ENCODE results near the gene NPIPB8. TPM values are rescaled to one million over a fixed set of nuclear protein-coding genes. Genes with fewer than 3 reads are reported as not detected.
"Not testable (repeated sequence)": the region's sequence is repeated elsewhere in the genome, so short reads cannot be mapped to it uniquely, and the experiment has no call there.

The NPIPB8 gene
- total RNA-seq, 2 donors from 2014 or later = 2.7 TPM; not detected in 1

DNA sequence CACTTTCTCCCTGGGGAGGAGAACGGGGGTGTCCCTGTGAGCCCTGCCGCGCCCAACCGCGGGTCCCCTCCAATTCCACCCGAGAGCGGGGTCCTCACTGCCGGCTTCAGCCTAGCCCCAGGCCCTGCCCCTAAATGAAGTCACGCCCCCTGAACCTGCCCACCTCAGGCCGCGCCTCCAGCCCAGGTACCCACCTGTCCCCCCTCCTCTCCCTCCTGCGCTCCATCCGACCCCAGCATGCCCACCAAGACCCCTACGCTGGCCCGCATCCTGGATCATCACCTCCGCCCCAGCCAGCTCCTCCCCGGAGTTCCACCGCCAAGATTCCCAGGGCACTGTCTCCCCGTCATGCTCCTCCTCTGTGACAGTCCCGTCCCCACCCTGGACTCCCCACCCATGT is 36.9 kb upstream of the NPIPB8 start:
- not testable (repeated sequence) for H3K4me3 Mint-ChIP-seq; H3K27ac Mint-ChIP-seq; H3K36me3 Mint-ChIP-seq (ENCODE audit: insufficient read depth in 2 of 2); H3K4me1 Mint-ChIP-seq (ENCODE audit: low read depth); H3K27me3 Mint-ChIP-seq (ENCODE audit: low read depth); H3K9me3 Mint-ChIP-seq; ATAC-seq (replicated peaks in 1 of 2); DNase-seq

DNA sequence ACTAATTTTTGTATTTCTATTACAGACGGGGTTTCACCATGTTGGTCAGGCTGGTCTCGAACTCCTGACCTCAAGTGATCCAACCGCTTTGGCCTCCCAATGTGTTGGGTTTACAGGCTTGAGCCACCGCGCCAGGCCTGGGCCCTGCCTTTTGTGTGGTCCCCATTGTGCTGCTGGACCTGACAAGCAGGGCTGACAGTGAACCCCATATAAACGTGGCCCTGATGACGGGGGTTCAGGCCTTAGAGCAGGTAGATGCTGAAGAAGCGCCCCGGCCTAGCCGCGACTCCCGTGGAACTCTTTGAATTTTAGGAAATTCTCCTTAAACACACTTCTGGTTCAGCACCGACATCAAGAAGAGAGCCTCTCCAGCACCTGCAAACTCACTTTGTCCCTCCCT is 36.3 kb upstream of the NPIPB8 start:
- H3K36me3 Mint-ChIP-seq (ENCODE audit: insufficient read depth in 2 of 2); H3K9me3 Mint-ChIP-seq; ATAC-seq (replicated peaks in 1 of 2); H3K27ac Mint-ChIP-seq; H3K27me3 Mint-ChIP-seq (ENCODE audit: low read depth); DNase-seq; H3K4me1 Mint-ChIP-seq (ENCODE audit: low read depth): not testable (repeated sequence)
- peak overlapping the region in 1 of 2 donors; percentile 13 for H3K4me3 Mint-ChIP-seq

DNA sequence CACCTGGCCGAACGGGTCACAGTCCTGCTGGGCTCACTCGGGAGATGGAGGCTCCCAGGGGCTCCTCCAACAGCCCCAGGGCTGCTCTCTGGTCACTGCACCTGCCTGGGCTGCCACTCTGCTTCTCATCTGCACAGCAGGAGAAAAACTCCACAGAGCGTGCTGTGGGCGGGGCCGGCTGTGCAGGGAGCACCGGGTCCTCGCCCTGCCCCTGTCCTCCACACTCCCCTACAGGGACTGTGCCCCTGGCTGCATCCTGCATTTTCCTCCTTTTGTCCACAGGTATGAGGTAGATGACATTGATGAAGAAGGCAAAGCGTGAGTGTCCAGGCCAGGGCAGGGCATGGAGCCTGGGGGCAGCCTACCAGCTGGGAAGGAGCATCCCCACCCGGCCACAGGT is 35.8 kb upstream of the NPIPB8 start:
- not testable (repeated sequence) for H3K27ac Mint-ChIP-seq; H3K36me3 Mint-ChIP-seq (ENCODE audit: insufficient read depth in 2 of 2); ATAC-seq (replicated peaks in 1 of 2); H3K4me3 Mint-ChIP-seq; H3K4me1 Mint-ChIP-seq (ENCODE audit: low read depth); H3K27me3 Mint-ChIP-seq (ENCODE audit: low read depth); H3K9me3 Mint-ChIP-seq; DNase-seq

DNA sequence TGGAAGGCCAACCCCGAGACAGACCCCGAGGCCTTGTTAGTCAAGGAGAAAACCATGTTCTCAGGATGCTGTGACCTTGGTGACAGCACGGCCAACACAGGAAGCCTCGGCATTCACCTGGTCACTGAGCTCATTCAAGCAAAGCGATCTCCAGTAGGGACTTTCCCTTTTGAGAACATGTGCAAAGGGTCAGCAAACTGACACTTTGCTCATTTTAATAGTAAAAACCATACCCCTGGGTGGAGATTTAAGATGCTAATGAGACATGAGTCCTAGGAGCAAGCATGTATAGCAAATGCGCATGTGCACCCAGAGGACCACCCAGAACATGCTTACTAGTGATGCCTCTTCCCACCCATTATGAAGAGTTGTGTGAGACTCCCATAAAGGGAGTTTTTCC is 35.3 kb upstream of the NPIPB8 start:
- Mint-ChIP-seq H3K4me1 (ENCODE audit: low read depth) (no peaks in the 10 kb centered on the region), H3K27me3 (ENCODE audit: low read depth) (no peaks in the 10 kb centered on the region), H3K9me3 (no peaks in the 10 kb centered on the region), H3K4me3 (no peak overlapping the region), H3K36me3 (ENCODE audit: insufficient read depth in 2 of 2) (no peaks in the 10 kb centered on the region), H3K27ac (no peak overlapping the region)
- ATAC-seq (replicated peaks in 1 of 2) (no peak), DNase-seq (no peak)

DNA sequence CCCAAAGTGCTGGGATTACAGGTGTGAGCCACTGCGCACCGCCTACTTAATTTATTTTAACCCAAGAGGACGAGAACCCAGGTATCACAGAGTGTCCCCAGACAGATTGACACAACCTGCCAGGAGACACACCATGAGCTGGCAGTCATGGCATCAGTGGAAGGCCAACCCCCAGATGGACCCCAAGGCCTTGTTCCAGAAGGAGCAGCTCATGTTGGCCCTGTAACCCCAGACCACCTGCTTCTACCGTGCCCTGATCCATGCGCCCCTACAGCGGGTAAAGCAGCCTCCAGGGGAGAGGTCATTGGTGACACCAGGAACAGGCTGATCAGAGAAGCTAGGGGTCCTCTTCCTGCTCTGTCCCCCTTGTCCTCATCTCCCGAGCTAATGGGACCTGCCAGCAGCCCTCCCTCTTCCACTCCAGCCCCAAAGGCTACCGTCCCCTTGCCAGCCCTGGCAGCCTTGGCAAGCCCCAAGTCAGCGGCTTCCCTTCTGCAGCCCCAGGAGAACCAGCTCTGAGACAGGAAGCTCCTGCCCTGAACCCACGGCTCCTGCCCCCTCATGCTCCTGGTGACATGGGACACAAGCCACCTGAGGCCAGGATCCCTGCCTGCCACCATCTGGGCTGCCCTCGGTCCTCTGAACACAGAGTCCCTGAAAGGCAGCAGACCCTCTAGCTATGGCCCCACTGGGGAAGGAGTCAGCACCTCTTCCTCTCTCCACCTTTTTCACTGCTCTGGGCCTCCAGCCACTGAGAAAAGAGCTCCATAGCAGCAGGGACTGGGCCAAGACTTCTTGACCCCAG is 34.3 kb upstream of the NPIPB8 start:
- H3K36me3 Mint-ChIP-seq (ENCODE audit: insufficient read depth in 2 of 2) = no peaks in the 10 kb centered on the region
- H3K4me1 Mint-ChIP-seq (ENCODE audit: low read depth) = no peaks in the 10 kb centered on the region
- H3K4me3 Mint-ChIP-seq = no peak overlapping the region
- no peaks in the 10 kb centered on the region for H3K27me3 Mint-ChIP-seq (ENCODE audit: low read depth)
- no peaks in the 10 kb centered on the region for H3K9me3 Mint-ChIP-seq
- H3K27ac Mint-ChIP-seq = no peak overlapping the region
- ATAC-seq (replicated peaks in 1 of 2) = no peak
- no peak for DNase-seq

GRCh38 chr16:28604186-28604565 is 33.7 kb upstream of the NPIPB8 start:
- no peaks in the 10 kb centered on the region for H3K9me3 Mint-ChIP-seq
- DNase-seq (no peak), ATAC-seq (replicated peaks in 1 of 2) (no peak)
- no peak overlapping the region for H3K4me3 Mint-ChIP-seq
- H3K36me3 Mint-ChIP-seq (ENCODE audit: insufficient read depth in 2 of 2) = no peaks in the 10 kb centered on the region
- no peak overlapping the region for H3K27ac Mint-ChIP-seq
- H3K4me1 Mint-ChIP-seq (ENCODE audit: low read depth) = no peaks in the 10 kb centered on the region
- no peaks in the 10 kb centered on the region for H3K27me3 Mint-ChIP-seq (ENCODE audit: low read depth)

DNA sequence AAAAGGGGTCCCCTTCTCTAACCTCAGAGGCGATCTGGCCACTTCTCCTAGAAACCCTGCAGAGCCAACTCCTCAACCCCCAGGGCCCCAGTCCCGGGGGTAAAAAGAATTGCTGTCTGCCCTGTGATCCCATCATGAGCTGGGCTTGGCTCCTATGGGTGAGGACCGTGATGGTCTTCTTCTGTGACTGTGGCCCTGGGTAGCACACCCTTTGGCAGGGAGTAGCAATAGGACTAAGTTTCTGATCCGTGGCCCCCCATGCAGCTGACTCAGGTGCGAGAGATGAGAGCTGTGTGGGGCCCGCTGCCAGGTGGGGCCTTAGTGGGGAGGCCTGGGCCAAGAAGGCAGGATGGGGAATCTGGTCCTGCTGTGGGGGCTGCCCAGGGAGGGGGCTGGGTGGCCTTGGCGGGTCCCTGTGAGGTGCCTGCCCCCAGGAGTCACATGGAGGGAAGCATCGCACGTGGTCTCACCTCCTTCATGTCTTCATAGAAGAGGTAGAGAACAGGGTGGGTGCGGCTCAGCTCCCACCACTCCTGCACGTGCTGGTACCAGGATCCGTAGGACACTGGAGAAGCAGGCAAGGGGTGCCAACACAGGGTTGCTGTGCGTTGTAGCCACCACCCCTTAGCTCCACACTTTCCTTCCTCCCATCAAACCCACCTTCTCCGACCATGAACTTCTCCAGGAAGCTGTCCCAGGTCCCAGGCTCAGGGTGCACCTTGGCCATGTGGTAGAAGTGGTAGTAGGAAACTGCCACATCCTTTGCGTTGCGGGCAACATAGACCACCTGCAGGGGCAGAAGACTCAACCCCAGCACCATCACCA is 31.4 kb upstream of the NPIPB8 start:
- Mint-ChIP-seq H3K9me3 (no peaks in the 10 kb centered on the region), H3K4me1 (ENCODE audit: low read depth) (peaks cover 19% of the 10 kb centered on the region), H3K27me3 (ENCODE audit: low read depth) (no peaks in the 10 kb centered on the region), H3K36me3 (ENCODE audit: insufficient read depth in 2 of 2) (no peaks in the 10 kb centered on the region), H3K4me3 (no peak overlapping the region), H3K27ac (no peak overlapping the region)
- no peak for DNase-seq
- no peak for ATAC-seq (replicated peaks in 1 of 2)

GRCh38 chr16:28607116-28607623 is 30.7 kb upstream of the NPIPB8 start:
- no peak for DNase-seq
- H3K4me1 Mint-ChIP-seq (ENCODE audit: low read depth) = peaks cover 19% of the 10 kb centered on the region

DNA sequence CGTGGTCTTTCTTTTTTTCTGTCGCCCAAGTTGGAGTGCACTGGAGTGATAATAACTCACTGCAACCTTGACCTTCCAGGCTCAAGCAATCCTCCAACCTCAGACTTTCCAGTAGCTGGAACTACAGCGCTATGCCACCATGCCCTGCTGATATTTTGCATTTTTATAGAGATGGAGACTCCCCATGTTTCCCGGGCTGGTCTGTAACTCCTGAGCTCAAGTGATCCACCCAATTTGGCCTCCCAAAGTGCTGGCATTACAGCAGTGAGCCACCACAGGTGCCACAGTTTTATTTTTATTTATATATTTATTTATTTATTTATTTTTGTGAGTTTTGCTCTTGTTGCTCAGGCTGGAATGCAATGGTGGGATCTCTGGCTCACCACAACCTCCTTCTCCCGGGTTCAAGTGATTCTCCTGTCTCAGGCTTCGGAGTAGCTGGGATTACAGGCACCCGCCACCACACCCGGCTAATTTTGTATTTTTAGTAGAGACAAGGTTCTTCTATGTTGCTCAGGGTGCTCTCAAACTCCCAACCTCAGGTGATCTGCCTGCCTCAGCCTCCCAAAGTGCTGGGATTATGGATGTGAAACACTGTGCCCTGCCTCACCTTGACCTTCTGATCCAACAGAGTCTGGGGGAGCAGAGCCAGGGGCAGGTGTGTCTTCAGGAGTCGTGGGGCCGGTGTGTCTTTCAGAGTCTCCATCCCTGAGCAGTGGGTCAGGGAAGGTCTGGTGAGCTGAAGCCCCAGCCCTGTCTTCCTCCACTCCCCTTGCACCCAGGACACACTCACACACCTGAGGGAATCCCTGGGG is 30.0 kb upstream of the NPIPB8 start:
- not testable (repeated sequence) for H3K9me3 Mint-ChIP-seq; H3K36me3 Mint-ChIP-seq (ENCODE audit: insufficient read depth in 2 of 2); H3K4me3 Mint-ChIP-seq; H3K27ac Mint-ChIP-seq; H3K27me3 Mint-ChIP-seq (ENCODE audit: low read depth); ATAC-seq (replicated peaks in 1 of 2); DNase-seq
- peaks cover 19% of the 10 kb centered on the region for H3K4me1 Mint-ChIP-seq (ENCODE audit: low read depth)

More at GRCh38 chr16:28607116-28607623, 30.7 kb upstream of the NPIPB8 start:
- Mint-ChIP-seq H3K36me3 (ENCODE audit: insufficient read depth in 2 of 2) (no peaks in the 10 kb centered on the region), H3K27me3 (ENCODE audit: low read depth) (no peaks in the 10 kb centered on the region), H3K4me3 (no peak overlapping the region), H3K27ac (no peak overlapping the region), H3K9me3 (no peaks in the 10 kb centered on the region)
- no peak for ATAC-seq (replicated peaks in 1 of 2)

DNA sequence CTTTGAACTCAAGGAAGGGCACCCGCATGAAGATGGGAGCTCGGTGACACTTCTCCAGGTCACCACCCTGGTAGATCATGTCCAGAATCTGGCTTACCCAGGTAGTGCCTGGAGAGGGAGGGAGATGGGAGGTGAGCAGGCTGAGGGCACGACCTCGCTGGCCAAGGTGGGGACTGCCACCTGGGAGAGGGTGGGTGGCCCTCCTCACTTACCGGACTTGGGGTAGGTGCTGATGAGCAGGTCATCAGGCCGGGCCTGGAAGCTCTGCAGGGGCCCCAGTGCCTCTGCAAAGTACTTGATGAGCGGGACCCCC is 29.4 kb upstream of the NPIPB8 start:
- H3K27ac Mint-ChIP-seq; H3K27me3 Mint-ChIP-seq (ENCODE audit: low read depth); ATAC-seq (replicated peaks in 1 of 2); H3K36me3 Mint-ChIP-seq (ENCODE audit: insufficient read depth in 2 of 2); H3K4me3 Mint-ChIP-seq; H3K9me3 Mint-ChIP-seq; DNase-seq: not testable (repeated sequence)
- H3K4me1 Mint-ChIP-seq (ENCODE audit: low read depth) = peaks cover 19% of the 10 kb centered on the region

DNA sequence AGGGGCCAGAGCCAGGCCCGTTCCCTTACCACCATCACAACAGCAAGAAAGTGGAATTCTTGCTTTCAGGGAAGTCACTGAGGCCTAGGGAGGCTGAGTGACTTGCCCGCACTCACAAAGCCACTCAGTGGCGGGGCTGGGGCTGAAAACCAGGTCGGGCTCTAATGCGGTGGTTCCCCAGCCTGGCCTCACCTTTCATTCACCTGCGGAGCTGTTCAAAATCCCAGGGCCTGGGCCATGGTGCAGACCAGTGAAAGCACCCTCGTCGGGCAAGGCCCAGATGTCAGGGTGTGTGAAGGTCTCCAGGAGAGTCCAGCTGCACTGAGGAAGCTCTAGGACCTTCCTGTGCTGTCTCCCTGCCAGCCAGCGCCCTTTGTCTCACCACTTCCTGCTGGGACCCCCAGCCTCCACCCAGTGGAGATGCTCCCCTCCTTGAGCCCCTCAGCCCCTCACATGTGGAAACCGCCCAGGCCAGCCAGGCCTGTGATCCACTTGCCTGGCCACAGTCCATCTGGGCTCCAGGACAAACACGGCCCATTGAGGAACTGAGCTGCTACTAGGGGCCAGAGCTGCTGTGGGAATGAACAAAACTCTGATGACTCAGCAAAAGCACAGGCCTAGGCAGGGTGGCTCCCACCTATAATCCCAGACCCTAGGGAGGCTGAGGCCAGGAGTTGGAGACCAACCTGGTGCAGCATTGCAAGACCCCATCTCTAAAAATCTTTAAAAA is 28.8 kb upstream of the NPIPB8 start:
- Mint-ChIP-seq H3K4me1 (ENCODE audit: low read depth) (peaks cover 19% of the 10 kb centered on the region), H3K27ac (peak overlapping the region; percentile 44)
- ATAC-seq (replicated peaks in 1 of 2); DNase-seq; H3K9me3 Mint-ChIP-seq; H3K36me3 Mint-ChIP-seq (ENCODE audit: insufficient read depth in 2 of 2); H3K4me3 Mint-ChIP-seq; H3K27me3 Mint-ChIP-seq (ENCODE audit: low read depth): not testable (repeated sequence)

- peaks cover 19% of the 10 kb centered on the region for H3K4me1 Mint-ChIP-seq (ENCODE audit: low read depth)
- H3K27me3 Mint-ChIP-seq (ENCODE audit: low read depth) = no peaks in the 10 kb centered on the region
- ATAC-seq (replicated peaks in 1 of 2) (no peak), DNase-seq (no peak)
- peak within 1 kb of the TSS; percentile 44 for H3K27ac Mint-ChIP-seq
- H3K4me3 Mint-ChIP-seq = no peak within 1 kb of the TSS
- no peaks in the 10 kb centered on the region for H3K36me3 Mint-ChIP-seq (ENCODE audit: insufficient read depth in 2 of 2)
- H3K9me3 Mint-ChIP-seq = no peaks in the 10 kb centered on the region
These were observed 28.0 kb upstream of the NPIPB8 start, which contains the start of gene SULT1A1 for GRCh38 chr16:28609631-28610594. Gene SULT1A1 (minus strand): TSS chr16:28610044. CDS start chr16:28608855, 1,189 bp downstream.
